GM19035 (cell line): ENCODE results near the gene TMEM175.

Experiments used
- ATAC-seq: cut with Tn5 transposase; IDR thresholded peaks from one replicate; pipeline ENCODE4 v1.9.1; 2021; ENCODE audit not compliant: unreplicated experiment

The TMEM175 gene

DNA sequence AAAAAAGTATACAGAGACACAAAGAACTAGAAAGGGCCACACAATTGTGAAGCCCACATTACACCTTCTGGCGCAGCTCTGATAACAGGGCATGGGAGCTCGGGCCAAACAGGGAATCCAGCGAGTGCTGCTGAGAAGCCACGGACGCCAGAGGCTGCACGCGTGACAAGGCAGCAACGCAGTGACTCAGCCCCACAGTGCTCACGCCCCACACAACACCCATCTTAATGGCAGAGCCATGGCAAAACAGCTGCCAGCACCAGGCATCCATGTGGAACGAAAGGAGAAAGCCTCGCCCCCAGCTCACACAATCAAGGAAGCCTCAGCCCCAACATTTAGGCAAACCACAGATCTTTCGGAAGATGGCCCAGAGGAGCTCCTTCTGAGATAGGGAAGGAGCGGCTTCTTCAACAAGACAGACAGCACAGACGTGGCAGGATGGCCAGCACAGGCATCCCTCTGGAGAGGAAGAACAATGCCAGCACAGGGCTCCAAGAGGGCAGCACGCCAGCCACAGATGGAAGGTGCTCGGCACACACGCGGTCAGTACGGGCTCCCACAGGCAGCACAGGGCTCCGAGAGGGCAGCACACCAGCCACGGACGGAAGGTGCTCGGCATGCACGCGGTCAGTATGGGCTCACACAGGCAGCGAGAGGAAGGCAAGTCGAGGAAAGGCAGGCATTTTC lies 33.2 kb upstream of the TMEM175 start:
- no peak for ATAC-seq

DNA sequence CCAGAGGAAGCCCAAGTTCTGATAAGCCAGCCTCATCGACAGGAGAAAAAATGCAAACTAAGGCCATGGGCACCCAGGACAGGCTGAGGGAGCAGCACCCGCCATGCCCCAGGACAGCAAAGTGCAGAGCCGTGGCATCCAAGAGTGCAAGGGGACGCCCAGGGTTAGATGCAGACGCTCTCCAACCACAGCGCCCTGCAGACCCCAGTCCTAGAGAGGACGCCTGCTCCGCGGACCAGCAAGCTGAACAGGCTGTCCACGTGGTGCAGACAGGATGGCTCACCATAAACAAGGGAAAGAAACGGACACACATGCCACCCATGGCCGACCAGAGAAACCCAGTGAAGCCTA lies 32.7 kb upstream of the TMEM175 start:
- no peak for ATAC-seq

DNA sequence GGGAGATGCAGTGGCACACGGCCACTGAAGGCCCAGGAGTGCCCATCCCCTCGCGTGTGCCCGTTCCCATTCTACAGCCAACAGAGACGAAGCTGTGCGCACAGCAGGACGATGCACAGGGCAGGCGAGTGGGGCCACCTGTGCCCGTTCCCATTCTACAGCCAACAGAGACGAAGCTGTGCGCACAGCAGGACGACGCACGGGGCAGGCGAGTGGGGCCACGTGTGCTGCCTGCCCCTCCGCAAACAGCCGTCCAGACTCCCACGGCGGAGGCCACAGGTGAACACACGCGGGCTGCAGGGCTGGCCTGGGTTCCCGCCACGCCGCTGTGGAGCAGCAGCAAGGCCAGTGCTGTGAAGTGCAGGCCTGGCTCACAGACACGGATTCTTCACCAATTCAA lies 32.2 kb upstream of the TMEM175 start:
- ATAC-seq, result no peak

DNA sequence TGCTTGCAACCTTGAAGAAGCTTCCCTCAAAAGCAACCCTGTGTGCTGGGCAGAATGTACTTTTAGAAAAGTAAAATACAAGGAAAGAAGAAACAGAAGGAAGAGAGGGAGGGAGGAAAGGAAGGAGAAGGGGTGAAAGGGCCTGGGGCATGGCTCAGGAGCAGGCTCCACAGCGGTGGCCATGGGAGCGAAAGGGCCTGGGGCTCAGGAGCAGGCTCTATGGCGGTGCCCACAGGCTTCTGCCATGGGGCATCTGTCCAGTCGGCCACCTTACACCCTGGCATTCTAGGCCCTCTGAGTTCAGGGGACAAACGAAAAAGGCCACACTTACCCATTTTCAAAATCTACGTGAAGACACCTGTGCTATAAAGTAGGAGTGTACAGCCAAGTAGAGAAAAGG lies 31.5 kb upstream of the TMEM175 start:
- ATAC-seq, result no peak

DNA sequence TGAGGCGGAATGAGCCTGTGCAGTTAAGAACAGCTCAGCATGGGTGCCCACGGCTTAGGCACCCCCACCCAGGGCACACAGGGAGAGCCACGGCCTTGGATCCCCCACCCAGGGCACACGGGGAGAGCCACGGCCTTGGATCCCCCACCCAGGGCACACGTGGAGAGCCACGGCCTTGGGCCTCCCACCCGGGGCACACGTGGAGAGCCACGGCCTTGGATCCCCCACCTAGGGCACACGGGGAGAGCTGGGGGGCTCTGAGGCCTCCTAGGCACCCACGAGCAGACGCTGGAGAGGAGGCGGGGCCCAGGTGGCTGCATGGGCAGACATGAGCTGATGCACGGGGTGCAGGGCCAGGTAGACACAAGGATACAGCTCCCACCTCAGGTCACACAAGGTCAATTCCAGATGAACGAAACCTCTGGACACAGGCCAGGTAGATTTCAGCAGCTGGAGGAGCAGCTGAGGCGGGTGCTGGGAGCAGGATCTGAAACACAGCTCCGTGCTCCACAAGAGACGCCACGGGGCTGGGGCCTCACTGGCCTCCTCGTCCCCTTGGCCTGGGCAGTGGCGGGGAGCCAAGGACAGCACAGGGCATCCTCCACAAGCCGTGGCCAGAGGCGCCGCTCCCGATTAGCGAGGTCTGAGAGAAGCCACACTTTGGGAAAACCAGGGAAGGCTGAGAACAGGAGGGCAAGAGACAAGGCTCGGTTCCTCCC lies 30.9 kb upstream of the TMEM175 start:
- no peak for ATAC-seq

DNA sequence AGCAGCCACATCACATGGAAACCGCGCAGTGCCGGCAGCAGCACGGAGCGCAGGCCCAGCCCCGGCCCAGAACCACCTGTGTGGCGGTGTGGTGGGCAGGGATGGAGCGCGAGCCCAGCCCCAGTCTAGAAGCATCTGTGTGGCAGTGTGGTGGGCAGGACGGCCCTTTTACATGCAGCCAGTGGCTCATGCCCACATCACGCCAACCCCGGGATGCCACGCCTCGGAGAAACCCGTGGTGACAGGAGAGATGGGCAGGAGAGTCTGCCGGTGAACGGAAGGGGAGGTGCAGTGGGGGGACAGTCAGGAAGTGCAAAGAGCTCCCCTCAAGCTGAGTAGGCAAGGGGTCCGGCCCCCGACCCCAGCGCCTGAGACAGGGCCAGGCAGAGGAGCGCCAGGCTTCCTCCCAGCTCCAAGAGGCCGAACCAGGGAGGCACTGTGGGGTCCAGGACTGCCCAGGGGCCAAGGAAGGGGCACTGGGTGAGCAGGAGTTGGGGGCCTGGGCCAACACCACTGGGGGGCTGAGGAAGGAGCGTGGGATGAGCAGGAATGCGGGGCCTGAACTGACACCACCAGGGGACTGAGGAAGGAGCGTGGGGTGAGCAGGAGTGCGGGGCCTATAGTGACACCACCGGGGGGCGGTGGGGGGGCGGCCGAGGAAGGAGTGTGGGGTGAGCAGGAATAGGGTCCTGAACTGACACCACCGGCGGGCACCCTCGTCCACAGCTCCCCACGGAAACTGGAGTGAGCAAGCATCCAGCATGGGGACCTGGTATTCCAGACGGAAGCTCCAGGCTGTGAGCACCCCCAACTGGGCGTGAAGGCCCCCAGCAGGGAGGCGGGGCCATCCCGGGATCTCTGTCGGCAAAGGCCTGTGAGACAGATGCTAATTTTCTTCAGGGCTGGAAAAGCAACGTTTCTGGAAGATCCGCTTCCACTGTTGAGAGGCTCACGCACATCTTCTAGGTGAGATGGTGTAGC lies 28.9 kb upstream of the TMEM175 start:
- no peak for ATAC-seq

DNA sequence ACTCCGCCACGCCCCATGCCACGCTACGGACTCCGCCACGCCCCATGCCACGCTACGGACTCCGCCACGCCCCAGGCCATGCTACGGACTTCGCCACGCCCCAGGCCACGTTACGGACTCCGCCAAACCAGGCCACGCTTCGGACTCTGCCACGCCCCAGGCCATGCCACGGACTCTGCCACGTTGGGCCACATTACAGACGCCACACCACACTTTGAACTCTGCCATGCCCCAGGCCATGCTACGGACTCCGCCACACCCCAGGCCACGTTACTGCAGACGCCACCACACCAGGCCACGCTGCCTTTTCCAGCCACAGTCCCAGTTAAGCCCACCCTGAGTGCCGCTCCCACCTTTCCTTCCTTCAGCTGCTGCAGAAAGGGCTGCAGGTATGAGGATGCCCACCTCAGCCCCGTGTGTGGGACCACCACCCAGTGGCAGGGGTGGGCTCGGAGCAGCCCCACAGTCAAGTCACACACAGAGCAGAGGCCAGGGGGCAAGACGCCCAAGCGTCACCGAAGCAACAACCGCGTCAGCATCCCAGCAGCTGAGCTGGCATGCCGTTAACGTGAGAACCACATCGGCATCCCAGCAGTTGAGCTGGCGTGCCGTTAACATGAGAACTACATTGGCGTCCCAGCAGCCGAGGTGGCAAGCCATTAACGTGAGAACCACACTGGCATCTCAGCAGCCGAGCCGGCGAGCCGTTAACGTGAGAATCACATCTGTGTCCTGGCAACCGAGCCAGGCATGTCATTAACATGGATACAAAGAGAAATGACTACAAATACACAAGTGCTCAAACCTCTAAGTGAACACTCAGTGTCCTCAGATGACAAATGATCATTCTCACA lies 26.5 kb upstream of the TMEM175 start:
- no peak for ATAC-seq

DNA sequence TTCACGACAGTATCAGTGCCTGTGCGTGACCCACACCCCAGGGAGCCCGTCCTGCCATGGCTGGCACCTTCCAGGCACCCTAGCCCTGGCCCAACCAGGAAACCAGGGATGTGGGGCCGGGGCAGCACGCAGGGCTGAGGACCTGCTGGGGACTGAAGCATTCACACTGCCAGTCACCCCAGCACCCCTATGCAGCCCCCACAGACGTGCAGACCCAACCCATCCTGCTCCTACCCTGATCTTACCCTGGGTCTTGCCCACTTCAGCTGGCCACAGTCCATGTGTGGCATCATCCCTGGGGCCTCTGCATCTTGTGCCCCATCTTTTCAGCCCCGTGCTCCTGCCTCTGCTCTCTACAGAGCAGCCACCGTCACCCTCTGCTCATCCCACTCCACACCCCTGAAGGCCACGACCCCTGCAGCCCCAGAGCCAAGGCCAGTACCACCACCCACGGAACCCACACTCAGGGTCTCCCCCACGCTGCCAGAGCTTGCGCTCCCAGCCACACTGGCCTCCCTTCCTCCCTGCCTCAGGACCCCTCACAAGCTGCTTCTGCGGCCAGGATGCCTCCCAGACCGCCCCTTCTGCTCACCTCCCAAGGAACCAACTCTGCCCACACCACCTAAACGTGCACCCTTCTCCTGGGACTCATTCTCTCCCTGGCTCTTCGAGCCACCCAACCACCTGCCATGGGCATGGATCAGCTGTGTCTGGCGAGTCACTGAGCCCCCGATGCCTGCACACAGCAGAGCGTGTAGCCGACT lies 25.7 kb upstream of the TMEM175 start:
- ATAC-seq, result no peak

DNA sequence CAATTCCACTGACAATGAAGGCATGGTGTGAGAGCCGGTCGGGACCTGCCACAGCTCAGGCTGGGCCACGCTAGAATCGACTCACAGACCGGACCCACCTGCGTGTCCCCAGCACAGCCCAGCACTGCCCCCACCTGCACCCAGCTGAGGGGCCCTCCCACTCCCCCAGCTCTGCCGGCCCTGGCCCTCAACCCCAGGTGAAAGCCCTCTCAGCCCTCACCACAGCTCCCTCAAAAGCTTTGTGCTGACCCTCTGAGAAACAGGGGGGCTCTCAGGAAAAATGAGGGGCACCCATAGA lies 25.2 kb upstream of the TMEM175 start:
- ATAC-seq, result no peak

DNA sequence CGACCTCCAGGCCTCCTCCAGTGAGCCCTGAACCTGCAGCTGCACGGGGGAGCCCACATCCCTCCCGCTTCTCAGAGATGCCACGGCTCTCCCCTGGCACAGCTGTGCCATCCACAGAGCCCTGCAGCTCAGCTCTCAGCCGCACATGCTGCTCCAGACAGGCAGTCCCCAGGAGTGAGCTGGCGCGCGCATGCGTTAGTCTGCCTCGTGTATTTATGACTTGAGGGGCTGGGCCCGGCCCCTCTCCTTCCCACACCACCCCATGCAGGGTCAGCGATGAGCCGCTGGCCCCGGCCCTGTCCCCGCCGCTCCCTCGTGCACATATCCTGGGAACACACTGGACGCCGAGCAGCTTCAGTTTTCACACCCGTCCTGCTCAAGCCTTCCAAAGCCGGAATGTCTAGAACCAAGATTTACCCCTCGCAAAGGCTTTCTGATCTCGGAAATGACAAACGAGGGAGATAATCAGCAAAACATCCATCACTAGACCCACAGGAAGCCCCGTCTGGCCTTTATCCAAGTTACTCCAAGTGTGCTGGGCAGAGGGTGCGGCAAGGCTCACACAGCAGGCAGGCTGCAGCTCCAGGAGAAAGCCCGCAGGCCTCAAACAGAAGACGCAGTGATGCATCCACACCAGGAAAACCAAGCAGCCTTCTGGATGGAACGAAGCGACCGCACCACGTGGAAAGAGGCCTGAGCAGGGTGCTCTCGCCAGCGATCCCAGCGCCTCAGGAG lies 24.4 kb upstream of the TMEM175 start:
- no peak for ATAC-seq

DNA sequence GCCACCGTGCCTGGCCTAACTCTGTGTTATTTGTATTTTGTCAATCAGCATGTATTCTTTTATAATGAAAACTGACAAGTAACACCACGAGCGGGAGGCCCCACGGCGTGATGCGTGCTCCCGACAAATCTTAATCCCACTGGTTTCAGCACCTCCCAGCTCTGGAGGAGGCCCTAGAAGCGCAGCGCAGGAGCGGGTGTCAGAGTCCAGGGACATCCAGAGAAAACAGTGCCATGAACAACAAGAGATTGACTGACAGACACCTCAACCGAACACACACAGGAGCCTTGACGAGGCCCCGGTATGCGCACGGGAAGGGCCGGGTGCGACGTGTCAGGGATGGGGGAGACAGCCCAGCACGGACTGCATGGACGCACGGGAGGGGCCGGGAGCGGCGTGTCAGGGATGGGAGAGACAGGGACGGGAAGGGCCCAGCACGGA lies 23.1 kb upstream of the TMEM175 start:
- ATAC-seq, result no peak

DNA sequence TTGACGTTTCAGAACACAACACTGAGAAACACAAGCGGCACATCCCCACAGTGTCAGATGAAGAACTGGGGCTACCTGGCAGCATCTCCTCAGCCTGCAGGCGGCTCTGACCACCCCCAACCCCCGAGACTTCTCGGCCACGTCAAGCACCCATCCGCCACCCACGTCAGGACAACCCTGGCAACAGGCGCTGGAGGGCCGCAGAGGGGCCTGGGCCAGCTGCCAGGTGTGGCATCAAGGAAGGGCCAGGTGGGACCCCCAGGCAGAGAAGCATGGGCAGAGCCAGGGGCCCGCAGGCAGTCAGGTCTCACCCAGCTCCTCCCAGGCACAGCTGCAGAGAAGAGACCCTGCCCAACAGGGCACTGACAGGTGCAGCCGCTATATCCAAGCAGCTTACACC lies 22.4 kb upstream of the TMEM175 start:
- no peak for ATAC-seq

DNA sequence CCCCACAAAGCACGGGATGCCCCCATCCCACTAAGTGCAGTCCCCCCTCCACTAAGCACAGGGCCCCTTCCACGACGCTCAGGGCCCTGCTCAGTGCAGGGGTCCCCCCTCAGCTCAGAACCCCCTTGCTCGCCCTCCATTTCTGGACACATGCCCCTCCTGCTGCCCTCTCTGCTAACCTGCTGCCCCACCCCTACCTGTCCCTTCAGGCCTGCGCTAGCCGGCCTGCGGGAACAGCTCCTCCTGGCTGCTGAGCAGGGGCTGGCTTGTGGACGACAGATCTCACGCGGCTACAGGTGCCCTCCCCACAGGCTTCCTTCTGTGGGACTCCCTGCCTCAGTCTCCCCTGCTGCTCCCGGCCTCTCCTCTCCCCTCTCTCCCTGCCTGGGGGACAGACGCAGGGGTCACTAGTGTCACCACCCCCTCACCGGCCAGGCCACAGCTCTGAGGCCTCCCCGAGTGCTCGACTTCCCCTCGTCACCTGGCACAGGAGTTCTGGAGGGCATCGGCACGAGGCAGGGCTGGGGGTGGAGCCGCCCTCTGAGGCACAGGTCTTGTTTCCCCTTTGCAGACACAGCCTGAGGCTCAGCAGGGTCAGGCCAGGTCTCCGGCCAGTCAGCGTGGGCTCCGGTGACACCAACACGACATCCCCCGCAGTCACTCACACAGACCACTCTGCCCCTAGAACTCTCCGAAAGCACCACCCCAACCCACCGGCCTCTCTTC lies 21.7 kb upstream of the TMEM175 start:
- ATAC-seq, result no peak

DNA sequence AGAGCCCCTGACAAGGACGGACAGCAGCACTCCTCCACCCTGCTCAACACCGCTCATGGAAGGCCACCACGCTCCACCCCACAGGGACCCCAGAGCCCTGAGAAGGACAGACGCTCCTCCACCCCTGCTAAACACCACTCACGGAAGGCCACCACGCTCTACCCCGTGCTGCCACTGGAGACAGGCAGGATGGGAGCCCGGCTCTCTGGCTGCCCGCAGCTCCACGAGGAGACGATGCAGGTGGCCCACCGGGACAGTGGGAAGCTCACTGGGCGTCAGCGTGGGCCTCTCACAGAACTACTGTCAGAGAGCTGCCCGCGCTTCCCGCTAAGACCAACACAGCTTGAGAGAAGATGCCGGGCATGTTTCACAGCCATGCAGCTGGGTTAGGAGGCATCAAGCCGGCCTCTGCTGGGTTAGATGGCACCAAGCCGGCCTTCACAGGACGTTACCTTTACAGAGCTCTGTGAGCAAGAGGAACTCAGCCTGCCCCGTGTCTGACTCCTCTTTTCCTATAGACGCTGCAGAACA lies 21.0 kb upstream of the TMEM175 start:
- ATAC-seq, result no peak

DNA sequence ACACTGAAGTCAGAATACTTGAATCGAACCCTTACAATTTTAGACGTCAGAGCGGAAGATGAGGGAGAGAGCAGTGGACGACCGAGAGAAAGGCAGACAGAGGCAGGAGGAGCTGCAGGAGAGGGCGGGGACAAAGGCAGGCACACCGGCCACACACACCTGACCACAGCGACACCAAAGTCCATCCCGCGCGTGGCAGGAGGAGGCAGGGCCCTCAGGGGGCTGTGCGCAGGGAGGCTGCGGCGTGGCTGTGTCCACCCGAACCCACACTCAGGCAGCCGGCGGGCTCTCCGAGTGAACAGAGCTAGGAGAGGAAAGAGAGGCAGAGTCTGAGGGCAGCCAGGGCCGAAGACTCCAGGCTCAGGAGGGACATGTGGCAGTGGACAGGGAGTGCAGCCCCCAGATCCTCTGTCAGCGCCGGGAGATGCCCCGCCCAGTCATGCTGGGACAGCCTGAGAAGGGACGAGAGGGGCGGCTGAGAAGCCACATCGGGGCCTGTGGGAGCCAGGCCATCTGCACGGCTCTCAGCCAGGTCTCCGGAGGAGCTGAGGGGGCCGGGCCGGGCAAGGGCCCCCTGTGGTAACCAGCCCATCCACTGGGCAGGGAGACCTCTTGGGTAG lies 20.3 kb upstream of the TMEM175 start:
- no peak for ATAC-seq

DNA sequence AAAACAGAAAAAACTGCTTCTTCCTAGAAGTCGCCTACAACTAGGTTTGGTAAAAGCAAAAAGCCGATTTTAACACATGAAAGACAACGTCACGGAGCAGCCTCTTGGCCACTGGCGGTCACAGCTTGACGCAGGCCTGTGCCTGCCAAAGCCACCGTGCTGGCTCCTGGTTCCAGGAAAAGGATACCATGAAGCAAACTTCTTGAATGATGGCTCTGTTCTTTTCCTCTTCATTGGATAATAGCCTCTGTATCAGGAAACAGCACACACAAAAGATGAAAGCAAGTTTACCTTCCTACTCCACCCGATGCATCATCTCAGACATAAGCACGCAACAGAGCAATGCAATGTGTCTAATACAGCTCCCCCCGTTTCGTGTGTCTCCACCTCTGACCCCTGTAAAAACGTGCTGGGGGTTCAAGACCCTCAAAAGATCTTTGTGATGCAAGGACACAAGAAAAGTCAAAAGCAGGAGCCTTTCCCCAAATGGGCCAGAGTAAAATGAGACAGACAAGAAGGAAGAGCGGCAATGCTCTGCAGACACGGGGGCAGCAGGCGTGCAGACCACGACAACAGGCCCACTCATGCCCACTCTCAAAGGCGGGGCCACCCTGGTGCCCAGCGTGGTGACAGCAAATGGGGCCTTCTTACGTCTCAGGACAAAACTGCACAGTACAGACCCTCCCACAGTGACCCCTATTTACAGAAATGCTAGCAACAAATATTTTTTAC lies 19.5 kb upstream of the TMEM175 start:
- ATAC-seq, result no peak

DNA sequence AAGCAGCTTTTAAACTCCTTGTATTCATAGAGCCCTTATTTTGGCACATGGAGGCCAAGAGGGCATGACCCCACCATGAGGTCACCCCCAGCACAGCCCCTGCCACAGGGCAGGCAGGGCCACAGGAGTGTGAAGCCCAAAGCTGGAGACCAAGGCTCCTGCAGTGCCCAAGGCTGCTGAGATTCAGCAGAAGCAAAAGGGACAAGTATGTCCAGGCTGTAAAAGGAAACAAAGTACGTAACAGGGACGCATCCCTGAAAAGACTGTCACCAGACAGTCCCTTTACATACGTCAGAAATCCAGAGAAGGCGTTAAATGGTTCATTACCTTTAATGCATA lies 19.0 kb upstream of the TMEM175 start:
- ATAC-seq, result no peak

DNA sequence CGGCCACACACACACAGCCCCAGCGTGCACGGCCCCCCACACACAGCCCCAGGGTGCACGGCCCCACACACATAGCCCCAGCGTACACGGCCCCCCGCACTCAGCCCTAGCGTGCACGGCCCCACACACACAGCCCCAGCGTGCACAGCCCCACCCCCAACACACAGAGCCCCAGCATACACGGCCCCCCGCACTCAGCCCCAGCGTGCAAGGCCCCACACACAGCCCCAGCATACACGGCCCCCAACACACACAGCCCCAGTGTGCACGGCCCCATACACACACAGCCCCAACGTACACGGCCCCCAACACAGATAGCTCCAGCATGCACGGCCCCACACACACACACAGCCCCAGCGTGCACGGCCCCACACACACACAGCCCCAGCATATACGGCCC lies 17.7 kb upstream of the TMEM175 start:
- no peak for ATAC-seq
